Measurements from ENCODE around the gene ZNF385C. TPM values are rescaled to one million over a fixed set of nuclear protein-coding genes. Genes with fewer than 3 reads are reported as not detected.

ZNF385C gene
- total RNA-seq, 2 donors from 2014 or later: 2.3 to 11.8 TPM

DNA sequence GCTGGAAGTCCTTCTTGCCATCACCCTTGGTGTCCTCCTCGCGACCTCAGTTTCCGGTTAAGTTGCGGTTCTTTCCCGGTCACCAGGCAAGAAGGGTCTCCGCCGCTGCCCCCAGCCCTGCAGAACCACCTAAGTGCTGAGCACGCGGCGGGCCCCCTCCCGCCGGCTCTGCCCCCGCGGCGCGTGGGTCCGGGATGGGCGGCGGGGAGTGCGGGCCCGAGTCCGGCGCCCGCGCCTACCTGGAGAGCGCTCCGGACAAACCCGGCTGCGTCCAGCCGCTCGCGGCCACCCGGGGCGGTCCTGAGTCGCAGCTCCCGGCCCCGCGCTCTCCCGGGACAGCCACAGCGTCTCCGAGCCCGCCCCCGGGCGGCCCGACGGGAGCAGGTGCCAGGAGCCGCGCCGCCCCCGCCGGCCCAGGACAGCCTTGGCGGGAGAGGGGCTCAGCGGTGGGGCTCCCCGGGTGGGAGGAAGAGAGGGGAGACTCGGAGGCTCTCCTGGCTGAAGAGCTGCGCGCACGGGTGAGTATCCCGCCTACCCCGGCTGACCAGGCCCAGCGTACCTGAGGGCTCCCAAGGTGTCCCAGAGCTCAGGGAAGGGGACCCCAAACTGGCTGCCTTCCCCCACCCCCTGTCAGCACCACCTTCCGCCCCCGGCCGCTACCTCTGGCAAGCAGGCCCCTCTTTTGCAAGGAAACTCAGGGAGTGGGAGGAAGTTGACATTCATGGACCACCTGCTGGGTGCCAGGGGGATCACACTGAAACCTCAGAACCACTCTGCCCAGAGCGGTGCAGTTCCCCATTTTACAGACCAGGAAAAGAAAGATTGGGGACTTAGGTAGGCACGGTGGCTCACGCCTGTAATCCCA, 25.7 kb downstream of the ZNF385C start:
- TF ChIP-seq POLR2AphosphoS5 (IDR thresholded peaks at IDR 0.05): no peak
- TF ChIP-seq, protein P1, sequence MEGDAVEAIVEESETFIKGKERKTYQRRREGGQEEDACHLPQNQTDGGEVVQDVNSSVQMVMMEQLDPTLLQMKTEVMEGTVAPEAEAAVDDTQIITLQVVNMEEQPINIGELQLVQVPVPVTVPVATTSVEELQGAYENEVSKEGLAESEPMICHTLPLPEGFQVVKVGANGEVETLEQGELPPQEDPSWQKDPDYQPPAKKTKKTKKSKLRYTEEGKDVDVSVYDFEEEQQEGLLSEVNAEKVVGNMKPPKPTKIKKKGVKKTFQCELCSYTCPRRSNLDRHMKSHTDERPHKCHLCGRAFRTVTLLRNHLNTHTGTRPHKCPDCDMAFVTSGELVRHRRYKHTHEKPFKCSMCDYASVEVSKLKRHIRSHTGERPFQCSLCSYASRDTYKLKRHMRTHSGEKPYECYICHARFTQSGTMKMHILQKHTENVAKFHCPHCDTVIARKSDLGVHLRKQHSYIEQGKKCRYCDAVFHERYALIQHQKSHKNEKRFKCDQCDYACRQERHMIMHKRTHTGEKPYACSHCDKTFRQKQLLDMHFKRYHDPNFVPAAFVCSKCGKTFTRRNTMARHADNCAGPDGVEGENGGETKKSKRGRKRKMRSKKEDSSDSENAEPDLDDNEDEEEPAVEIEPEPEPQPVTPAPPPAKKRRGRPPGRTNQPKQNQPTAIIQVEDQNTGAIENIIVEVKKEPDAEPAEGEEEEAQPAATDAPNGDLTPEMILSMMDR (IDR thresholded peaks at IDR 0.05): peak in 1 of 4 experiments; percentile 8
- WGBS: 9% methylated on average over 41 of the region's 67 CpGs
- DNase-seq (ENCODE audit: low spot score): no peak
- intact Hi-C loops (cut with DNase I): no loop called here
- Histone ChIP-seq H3K4me1 (replicated peaks) (no peaks in the 10 kb centered on the region), H3K36me3 (no peaks in the 10 kb centered on the region), H3K27ac (no peak overlapping the region), H3K27me3 (replicated peaks; ENCODE audit: insufficient read depth) (no peaks in the 10 kb centered on the region), H3K9me3 (no peaks in the 10 kb centered on the region), H3K4me3 (peak overlapping the region; percentile 13 to 30)

DNA sequence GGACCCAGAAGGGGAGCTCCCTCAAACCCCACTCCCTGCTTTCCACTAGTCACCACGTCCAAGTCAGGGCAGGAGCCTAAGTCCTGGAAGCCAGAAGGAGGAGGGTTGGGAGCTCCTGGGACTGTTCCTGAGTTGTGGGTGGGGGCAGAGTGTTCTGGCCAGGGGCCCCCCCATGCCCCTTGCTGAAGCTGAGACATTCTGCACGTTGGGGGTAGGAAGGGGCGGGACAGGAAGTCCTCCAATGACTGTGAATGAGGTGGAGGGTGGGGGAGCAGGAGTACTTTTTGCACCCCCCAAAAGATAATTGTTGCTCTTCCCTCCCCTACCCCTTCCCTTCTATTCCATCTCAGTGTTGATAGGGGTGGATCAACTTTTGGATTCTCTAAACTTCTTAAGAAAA, 26.5 kb downstream of the ZNF385C start:
- TF ChIP-seq POLR2A (IDR thresholded peaks at IDR 0.05): no peak
- TF ChIP-seq, protein P1 (IDR thresholded peaks at IDR 0.05): no peak
- no peak for TF ChIP-seq POLR2AphosphoS5 (IDR thresholded peaks at IDR 0.05)
- H3K27me3 ChIP-seq (replicated peaks; ENCODE audit: insufficient read depth): no peaks in the 10 kb centered on the region
- no peak overlapping the region for H3K27ac ChIP-seq
- H3K4me3 ChIP-seq: peak overlapping the region in 1 of 2 donors; percentile 30
- H3K36me3 ChIP-seq: no peaks in the 10 kb centered on the region
- H3K4me1 ChIP-seq (replicated peaks): no peaks in the 10 kb centered on the region
- intact Hi-C loops (cut with DNase I): no loop called here
- 21% methylated on average over 3 of the region's 3 CpGs for WGBS
- DNase-seq (ENCODE audit: low spot score): no peak
- no peaks in the 10 kb centered on the region for H3K9me3 ChIP-seq

DNA sequence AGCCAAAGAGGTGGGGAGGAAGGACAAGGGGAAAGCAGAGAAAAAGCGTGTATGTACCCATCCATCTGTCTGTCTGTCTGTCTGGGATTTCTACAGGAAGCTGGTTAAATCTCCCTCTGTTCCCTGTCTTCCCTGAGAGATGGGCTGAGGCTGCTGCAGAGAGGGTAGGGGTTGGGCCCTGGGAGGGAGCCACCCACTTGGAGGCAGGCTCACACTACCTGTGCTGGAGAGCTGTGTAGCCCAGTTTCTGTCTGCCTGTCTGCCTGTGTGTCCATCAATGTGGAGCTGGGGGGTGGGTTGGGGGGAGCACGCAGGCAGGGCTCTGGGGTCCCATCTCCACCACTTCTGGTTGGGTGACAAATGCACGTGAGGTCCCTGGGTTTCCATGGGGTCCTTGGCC, 29.3 kb downstream of the ZNF385C start:
- Histone ChIP-seq H3K4me3 (no peak overlapping the region), H3K36me3 (no peaks in the 10 kb centered on the region), H3K9me3 (no peaks in the 10 kb centered on the region), H3K27me3 (replicated peaks; ENCODE audit: insufficient read depth) (no peaks in the 10 kb centered on the region), H3K4me1 (replicated peaks) (no peaks in the 10 kb centered on the region), H3K27ac (no peak overlapping the region)
- DNase-seq (ENCODE audit: low spot score): no peak
- intact Hi-C loops (cut with DNase I): loop anchor here (5.0 kb wide), 1 partner anchor 48 kb away; no protein-coding TSS in a partner anchor
- TF ChIP-seq, protein P1 (IDR thresholded peaks at IDR 0.05): no peak
- TF ChIP-seq POLR2A (IDR thresholded peaks at IDR 0.05) (no peak), POLR2AphosphoS5 (IDR thresholded peaks at IDR 0.05) (no peak)
- 74% methylated on average over 3 of the region's 3 CpGs for WGBS

DNA sequence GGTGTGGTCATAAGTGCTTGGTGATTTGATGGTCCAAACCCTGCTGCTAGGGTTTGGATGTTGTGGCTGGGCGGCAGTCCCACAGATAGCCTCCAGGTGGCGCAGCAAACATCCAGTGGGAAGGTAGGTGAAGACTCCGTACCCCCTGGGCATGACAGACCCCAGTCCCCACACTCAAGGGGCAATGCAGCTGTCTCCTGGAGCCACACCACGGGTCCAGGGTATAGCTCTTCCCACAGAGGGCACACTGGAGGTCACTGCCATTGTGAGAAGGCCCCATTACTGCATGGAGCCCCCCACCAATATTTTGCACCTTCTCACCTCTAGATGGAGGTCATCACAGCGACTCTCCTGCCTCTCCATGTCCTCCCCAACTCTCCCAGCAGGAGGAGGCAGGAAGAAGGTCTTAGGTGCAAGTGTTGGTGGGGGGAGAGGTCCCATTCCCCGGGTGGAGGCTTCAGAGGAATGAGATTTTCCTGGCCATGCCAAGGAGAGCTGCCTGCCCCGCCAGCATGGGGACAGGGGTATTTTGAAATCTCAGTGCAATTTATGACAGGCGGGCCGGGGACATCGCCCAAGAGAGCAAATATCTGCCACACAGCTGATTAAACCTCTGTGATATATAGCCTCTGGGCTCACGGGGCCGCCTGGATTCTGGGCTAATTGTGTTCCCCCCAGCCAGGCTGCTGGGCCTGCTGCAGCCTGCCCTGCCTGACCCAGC, 30.7 kb downstream of the ZNF385C start:
- no peaks in the 10 kb centered on the region for H3K9me3 ChIP-seq
- TF ChIP-seq POLR2AphosphoS5 (IDR thresholded peaks at IDR 0.05) (peak; percentile 44), POLR2A (IDR thresholded peaks at IDR 0.05) (no peak)
- TF ChIP-seq, protein P1 (IDR thresholded peaks at IDR 0.05): peak; percentile 76 to 86 (median 82)
- DNase-seq (ENCODE audit: low spot score): peak; percentile 61
- H3K4me3 ChIP-seq: no peak overlapping the region
- intact Hi-C loops (cut with DNase I): loop anchor here (5.0 kb wide), 1 partner anchor 50 kb away; no protein-coding TSS in a partner anchor
- H3K36me3 ChIP-seq: no peaks in the 10 kb centered on the region
- WGBS: 33% methylated on average over 12 of the region's 12 CpGs
- no peaks in the 10 kb centered on the region for H3K27me3 ChIP-seq (replicated peaks; ENCODE audit: insufficient read depth)
- H3K27ac ChIP-seq: no peak overlapping the region
- no peaks in the 10 kb centered on the region for H3K4me1 ChIP-seq (replicated peaks)

Measured in prostate gland (tissue), 2 donors.